Endothelial cell of umbilical vein (primary cell): ENCODE data around the gene ERBB4. TPM values are rescaled to one million over a fixed set of nuclear protein-coding genes. Genes with fewer than 3 reads are reported as not detected.

Experiments
- BruUV-seq: library from RNA; stranded (reverse); fragments of 400-500 nt; replicated peaks from 2 replicates; lab custom pipeline; 2021; lab: Mats Ljungman, UMichigan
- CTCF ChIA-PET: fragments of 300-600, 350-600 bp; sonication (Branson Sonifier 250); formaldehyde crosslinking; loops from one replicate; lab custom pipeline; 2021; ENCODE audit warnings: antibody characterized with exemption, inconsistent platforms; lab: Charles Lee
- POLR2A ChIA-PET: fragments of 300-600, 350-600 bp; sonication (Branson Sonifier 250); formaldehyde crosslinking; loops from one replicate; lab custom pipeline; 2021; ENCODE audit warnings: antibody characterized with exemption, inconsistent platforms; lab: Charles Lee
- DNase-seq: peaks from one replicate; pipeline ENCODE4 v3.0.0-alpha.2; 2011; ENCODE audit warnings: low read depth, low spot score
- FAIRE-seq: peaks from 2 replicates; lab custom pipeline; 2011; peaks lifted over from hg19 to GRCh38; lab: Jason Lieb, UNC
- H2AFZ ChIP-seq: 2 replicates; pipeline ENCODE4 v1.6.0; 2012; ENCODE audit warnings: low read depth, low read length, control low read depth, inconsistent platforms
- H3K27ac ChIP-seq: 2 replicates; pipeline ENCODE4 v1.5.1; 2011; ENCODE audit warnings: low read depth, mild to moderate bottlenecking, control low read depth, low read length, moderate library complexity; ENCODE audit not compliant: insufficient read depth
- H3K27me3 ChIP-seq, 2 experiments: 2 replicates each; pipeline versions ENCODE4 v1.6.0 to v1.6.1; 2011; ENCODE audit warnings: low read length in 2 of 2, mixed read lengths in 1 of 2; ENCODE audit not compliant: control insufficient read depth in 2 of 2, insufficient read depth in 2 of 2
- H3K36me3 ChIP-seq, 2 experiments: 2 replicates in 1 of 2; 3 replicates in 1 of 2; pipeline ENCODE4 v1.5.1; 2011; ENCODE audit warnings: low read length in 2 of 2, mild to moderate bottlenecking in 1 of 2, moderate library complexity in 1 of 2; ENCODE audit not compliant: control insufficient read depth in 2 of 2, insufficient read depth in 2 of 2; ENCODE audit errors: extremely low read depth in 1 of 2
- H3K4me1 ChIP-seq: 3 replicates; pipeline ENCODE4 v1.5.1; 2011; ENCODE audit warnings: mild to moderate bottlenecking, low read length; ENCODE audit not compliant: control insufficient read depth, insufficient read depth; ENCODE audit errors: extremely low read depth
- H3K4me2 ChIP-seq: 2 replicates; pipeline ENCODE4 v1.6.1; 2011; ENCODE audit warnings: low read length, control low read depth, mixed read lengths; ENCODE audit not compliant: insufficient read depth
- H3K4me3 ChIP-seq, 3 experiments: fragments of 200-600 bp in 1 of 3; sonication (generic), shearing (Covaris generic) in 1 of 3; replicated peaks in 1 of 3; 2 replicates each; pipeline ENCODE4 v1.5.1; 2011 to 2016; ENCODE audit warnings: control low read depth in 3 of 3, low read length in 3 of 3, mild to moderate bottlenecking in 2 of 3, inconsistent platforms in 1 of 3, low read depth in 1 of 3, moderate library complexity in 1 of 3; ENCODE audit not compliant: insufficient read depth in 1 of 3
- H3K79me2 ChIP-seq: 2 replicates; pipeline ENCODE4 v1.6.0; 2012; ENCODE audit warnings: low read length, inconsistent platforms; ENCODE audit not compliant: control insufficient read depth, insufficient read depth
- H3K9ac ChIP-seq: replicated peaks from 2 replicates; pipeline ENCODE3; 2011; ENCODE audit warnings: low read length, control low read depth; ENCODE audit not compliant: insufficient read depth; ENCODE audit errors: extremely low read depth
- H3K9me1 ChIP-seq: replicated peaks from 3 replicates; pipeline ENCODE4 v1.6.0; 2011; ENCODE audit warnings: mild to moderate bottlenecking, low read length; ENCODE audit not compliant: control insufficient read depth, insufficient read depth; ENCODE audit errors: extremely low read depth
- H3K9me3 ChIP-seq: replicated peaks from 2 replicates; pipeline ENCODE4 v1.5.1; 2012; ENCODE audit warnings: low read length, inconsistent platforms; ENCODE audit not compliant: control insufficient read depth, insufficient read depth
- H4K20me1 ChIP-seq: replicated peaks from 2 replicates; pipeline ENCODE3; 2011; ENCODE audit warnings: mild to moderate bottlenecking, low read length; ENCODE audit not compliant: control insufficient read depth, insufficient read depth; ENCODE audit errors: extremely low read depth
- EZH2 ChIP-seq: IDR thresholded peaks from 2 replicates; pipeline ENCODE4 v1.6.1; 2012; ENCODE audit warnings: borderline replicate concordance, low read depth, mild to moderate bottlenecking, moderate library complexity, low read length, inconsistent platforms; ENCODE audit not compliant: severe bottlenecking
- FOS ChIP-seq: IDR thresholded peaks from 2 replicates; pipeline ENCODE4 v1.6.1; 2011; ENCODE audit warnings: mild to moderate bottlenecking, low read length, moderate library complexity, borderline replicate concordance; ENCODE audit not compliant: insufficient read depth
- GATA2 ChIP-seq: IDR thresholded peaks from 2 replicates; pipeline ENCODE4 v1.7.0; 2011; ENCODE audit warnings: low read depth, mild to moderate bottlenecking, moderate library complexity, mixed read lengths, low read length; ENCODE audit not compliant: insufficient read length, insufficient read depth
- JUN ChIP-seq: IDR thresholded peaks from 2 replicates; pipeline ENCODE4 v1.6.1; 2011; ENCODE audit warnings: borderline replicate concordance, low read depth; ENCODE audit not compliant: insufficient read length, insufficient read depth
- MYC ChIP-seq: IDR thresholded peaks from one replicate; pipeline ENCODE4 v1.6.1; 2011; ENCODE audit warnings: mild to moderate bottlenecking, low read depth, low read length
- POLR2A ChIP-seq: IDR thresholded peaks from 2 replicates; pipeline ENCODE4 v1.6.1; 2012; ENCODE audit warnings: low read depth, mild to moderate bottlenecking, control low read depth, low read length
- POLR2AphosphoS5 ChIP-seq: IDR thresholded peaks from 2 replicates; pipeline ENCODE4 v1.6.1; 2012; ENCODE audit warnings: low read depth, mild to moderate bottlenecking, control low read depth, low read length, moderate library complexity; ENCODE audit not compliant: insufficient read depth
- dilution Hi-C: fragments of 300-500 bp; cut with MboI; formaldehyde crosslinking; loops from one replicate; pipeline ENCODE4 v1.15.0; 2019; ENCODE audit warnings: low sequenced_read_pairs; ENCODE audit not compliant: extremely low pct_ligation_motif_present
- intact Hi-C: fragments of 100-400 bp; cut with micrococcal nuclease; formaldehyde crosslinking; loops from one replicate; pipeline ENCODE4 v1.10.0; 2022
- polyA plus RNA-seq, 4 experiments: library from polyadenylated mRNA; depleted of rRNA in 3 of 4; stranded (reverse) in 3 of 4; unstranded in 1 of 4; fragments of >200 nt; gene quantifications; 2 replicates each; pipeline versions ENCODE4 v1.2.1 to v1.2.3, GENCODE V29; 2011 to 2012; ENCODE audit warnings: missing spikeins in 1 of 4
- total RNA-seq: library from RNA; stranded (reverse); gene quantifications from 2 replicates; pipeline ENCODE4 v1.2.3, GENCODE V29; 2021
- TF ChIP-seq, protein P1 (sequence below), 2 donors: IDR thresholded peaks; 1 replicate in 1 of 2; 2 replicates in 1 of 2; pipeline ENCODE4 v1.5.1; 2011; ENCODE audit warnings: low read length in 2 of 2, mild to moderate bottlenecking in 2 of 2, moderate library complexity in 2 of 2, control low read depth in 1 of 2, inconsistent platforms in 1 of 2, low read depth in 1 of 2; ENCODE audit not compliant: insufficient read depth in 1 of 2; ENCODE audit errors: extremely low read depth in 1 of 2
- TF ChIP-seq, protein P2 (sequence below): IDR thresholded peaks from 2 replicates; pipeline ENCODE4 v1.6.1; 2011; ENCODE audit not compliant: insufficient read depth, insufficient read length

ERBB4 gene
- total and polyA plus RNA-seq, 2 donors (not counting 3 experiments of a cell fraction or from before 2014, with no cell fraction given) = 0.01 to 0.27 TPM

DNA sequence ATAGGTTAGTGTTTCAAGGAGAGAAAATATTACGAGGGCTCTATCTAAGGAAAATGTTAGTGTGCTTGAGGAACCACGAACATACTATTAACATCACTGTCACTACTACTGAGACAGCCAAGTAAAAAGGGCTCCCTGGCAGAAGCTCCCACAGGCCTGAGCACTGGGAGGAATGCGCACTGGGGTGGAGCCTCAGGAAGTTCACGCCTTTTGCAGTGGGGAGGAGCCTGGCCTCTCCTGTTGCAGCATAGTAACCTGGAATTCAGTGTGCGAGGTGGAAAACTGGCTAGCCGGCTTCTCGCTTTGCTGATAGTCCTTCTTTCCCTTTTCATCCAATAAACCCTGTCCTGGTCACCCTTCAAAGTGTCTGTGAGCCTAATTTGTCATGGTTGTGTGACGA lies 250.3 kb downstream of the ERBB4 start:
- no peak overlapping the region for H3K4me3 ChIP-seq
- BruUV-seq = no TSS peak
- ChIA-PET CTCF (no interaction called here), POLR2A (no interaction called here)
- no peaks in the 10 kb centered on the region for H4K20me1 ChIP-seq
- dilution Hi-C loops (no loop called here), intact Hi-C loops (no loop called here)
- H3K9me1 ChIP-seq = no peaks in the 10 kb centered on the region
- H3K9ac ChIP-seq = no peak overlapping the region
- H3K9me3 ChIP-seq = no peaks in the 10 kb centered on the region
- no peak for DNase-seq
- no peak overlapping the region for H3K4me2 ChIP-seq
- TF ChIP-seq, protein P1, sequence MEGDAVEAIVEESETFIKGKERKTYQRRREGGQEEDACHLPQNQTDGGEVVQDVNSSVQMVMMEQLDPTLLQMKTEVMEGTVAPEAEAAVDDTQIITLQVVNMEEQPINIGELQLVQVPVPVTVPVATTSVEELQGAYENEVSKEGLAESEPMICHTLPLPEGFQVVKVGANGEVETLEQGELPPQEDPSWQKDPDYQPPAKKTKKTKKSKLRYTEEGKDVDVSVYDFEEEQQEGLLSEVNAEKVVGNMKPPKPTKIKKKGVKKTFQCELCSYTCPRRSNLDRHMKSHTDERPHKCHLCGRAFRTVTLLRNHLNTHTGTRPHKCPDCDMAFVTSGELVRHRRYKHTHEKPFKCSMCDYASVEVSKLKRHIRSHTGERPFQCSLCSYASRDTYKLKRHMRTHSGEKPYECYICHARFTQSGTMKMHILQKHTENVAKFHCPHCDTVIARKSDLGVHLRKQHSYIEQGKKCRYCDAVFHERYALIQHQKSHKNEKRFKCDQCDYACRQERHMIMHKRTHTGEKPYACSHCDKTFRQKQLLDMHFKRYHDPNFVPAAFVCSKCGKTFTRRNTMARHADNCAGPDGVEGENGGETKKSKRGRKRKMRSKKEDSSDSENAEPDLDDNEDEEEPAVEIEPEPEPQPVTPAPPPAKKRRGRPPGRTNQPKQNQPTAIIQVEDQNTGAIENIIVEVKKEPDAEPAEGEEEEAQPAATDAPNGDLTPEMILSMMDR (IDR thresholded peaks at IDR 0.05; ENCODE audit: extremely low read depth in 1 of 2, insufficient read depth in 1 of 2, low read depth in 1 of 2, low read length in 2 of 2) = no peak
- TF ChIP-seq, protein P2, sequence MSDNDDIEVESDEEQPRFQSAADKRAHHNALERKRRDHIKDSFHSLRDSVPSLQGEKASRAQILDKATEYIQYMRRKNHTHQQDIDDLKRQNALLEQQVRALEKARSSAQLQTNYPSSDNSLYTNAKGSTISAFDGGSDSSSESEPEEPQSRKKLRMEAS = no peak
- TF ChIP-seq JUN (no peak), MYC (no peak)
- FAIRE-seq = no peak
- no peaks in the 10 kb centered on the region for H3K27me3 ChIP-seq
- no peak overlapping the region for H3K27ac ChIP-seq
- no peaks in the 10 kb centered on the region for H3K79me2 ChIP-seq
- H3K4me1 ChIP-seq = no peaks in the 10 kb centered on the region
- H3K36me3 ChIP-seq = no peaks in the 10 kb centered on the region
- no peak overlapping the region for H2AFZ ChIP-seq

DNA sequence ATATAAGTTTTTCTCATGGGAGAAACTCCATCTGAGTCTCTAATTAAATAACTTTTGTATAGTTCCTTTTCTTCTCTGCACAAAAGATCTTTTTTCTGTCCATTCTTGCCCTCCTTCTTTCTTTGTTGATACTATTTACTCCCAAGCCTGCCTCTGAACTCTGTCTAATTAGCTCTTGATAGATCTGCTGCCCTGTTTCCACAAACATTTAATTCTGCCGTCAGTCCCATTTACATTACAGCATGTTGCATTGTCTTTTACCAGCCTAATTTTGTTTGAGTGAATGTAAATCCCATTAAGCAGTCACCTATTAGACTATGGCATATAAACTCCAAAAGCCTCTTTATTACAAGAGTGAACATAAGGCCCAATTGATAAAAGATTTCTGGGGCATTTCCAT lies 254.4 kb downstream of the ERBB4 start:
- DNase-seq (no peak), FAIRE-seq (no peak)
- H3K4me2 ChIP-seq = no peak overlapping the region
- no peak overlapping the region for H3K9ac ChIP-seq
- intact Hi-C loops = no loop called here
- H3K27me3 ChIP-seq = no peaks in the 10 kb centered on the region
- ChIA-PET CTCF (interaction anchor here (1.0 to 1.6 kb wide), 2 partner anchors 14 to 236 kb away, joined by 3 read pairs; no protein-coding TSS in a partner anchor), POLR2A (no interaction called here)
- H3K4me3 ChIP-seq = no peak overlapping the region
- H3K36me3 ChIP-seq = no peaks in the 10 kb centered on the region
- no peak overlapping the region for H2AFZ ChIP-seq
- H4K20me1 ChIP-seq = no peaks in the 10 kb centered on the region
- H3K4me1 ChIP-seq = no peaks in the 10 kb centered on the region
- H3K27ac ChIP-seq = no peak overlapping the region
- dilution Hi-C loops = no loop called here
- H3K9me3 ChIP-seq = no peaks in the 10 kb centered on the region
- TF ChIP-seq, protein P2 = no peak
- TF ChIP-seq, protein P1 (IDR thresholded peaks at IDR 0.05; ENCODE audit: extremely low read depth in 1 of 2, insufficient read depth in 1 of 2, low read depth in 1 of 2, low read length in 2 of 2) = no peak
- TF ChIP-seq JUN = no peak
- no peak for TF ChIP-seq FOS
- TF ChIP-seq POLR2AphosphoS5 = no peak
- no peak for TF ChIP-seq POLR2A
- TF ChIP-seq EZH2 = no peak
- no peak for TF ChIP-seq GATA2
- no peak for TF ChIP-seq MYC
- BruUV-seq = no TSS peak
- H3K9me1 ChIP-seq = no peaks in the 10 kb centered on the region
- H3K79me2 ChIP-seq = no peaks in the 10 kb centered on the region
